Pancreas (tissue), 10 donors: ENCODE data around the gene FMNL2. TPM values are rescaled to one million over a fixed set of nuclear protein-coding genes. Genes with fewer than 3 reads are reported as not detected.

Experiments
- ATAC-seq, 4 donors: fragments of 200-7000 bp; cut with Tn5 transposase; one replicate each; pipeline versions ENCODE4 v1.8.0 to v1.9.1; 2020; ENCODE audit warnings: mild to moderate bottlenecking in 4 of 4, moderate library complexity in 4 of 4
- DNase-seq, 6 donors: peaks; one replicate each; pipeline ENCODE4 v3.0.0-alpha.2; 2020
- FAIRE-seq: peaks from 2 replicates; lab custom pipeline; 2012; peaks lifted over from hg19 to GRCh38; lab: Jason Lieb, UNC
- H3K27ac ChIP-seq, 4 donors: fragments of 200-600 bp; sonication (generic); 1 replicate in 3 of 4; 2 replicates in 1 of 4; pipeline versions ENCODE4 v1.5.0 to v1.8.0; 2020
- H3K27me3 ChIP-seq, 4 donors: fragments of 200-600 bp; one replicate each; pipeline ENCODE4 v1.8.0; 2021
- H3K36me3 ChIP-seq, 3 donors: fragments of 200-600 bp; sonication (generic) in 1 of 3; one replicate each; pipeline versions ENCODE4 v1.5.0 to v1.8.0; 2020 to 2021
- H3K4me1 ChIP-seq, 3 donors: fragments of 200-600 bp; one replicate each; pipeline ENCODE4 v1.8.0; 2021
- H3K4me3 ChIP-seq, 4 donors: fragments of 200-600 bp; sonication (generic) in 2 of 4; one replicate each; pipeline versions ENCODE4 v1.5.0 to v1.8.0; 2020 to 2021
- H3K9me3 ChIP-seq, 4 donors: fragments of 200-600 bp; one replicate each; pipeline ENCODE4 v1.8.0; 2021
- WGBS, 2 donors: extraction: QIAGEN DNeasy Blood & Tissue Kit; methylation state at CpG; one replicate each; pipeline ENCODE4 v1.1.7; 2013; 5-methylcytosine and 5-hydroxymethylcytosine counted together
- intact Hi-C, 3 donors: fragments of 100-400 bp; cut with DNase I; formaldehyde crosslinking; loops; one replicate each; pipeline versions ENCODE4 v1.11.1 to v1.14.2; 2022
- polyA plus RNA-seq, 2 donors: library from polyadenylated mRNA; stranded (reverse); fragments of 200-250 nt; gene quantifications; one replicate each; pipeline ENCODE4 v1.2.3, GENCODE V29; 2013
- total RNA-seq, 6 donors: library from RNA; stranded (reverse); fragmentation: NEBNext Ultra II Directional in 4 of 6; extraction: Animal tissue kit (Norgen Biotek cat#: 25700) in 4 of 6; gene quantifications; one replicate each; pipeline versions ENCODE4 v1.2.1 to v1.2.4, GENCODE V29; 2021 to 2023
- TF ChIP-seq, protein P1 (sequence below), 4 donors: fragments of 200-600 bp; sonication (generic) in 3 of 4; IDR thresholded peaks; one replicate each; pipeline versions ENCODE4 v1.5.0 to v1.8.0; 2021; ENCODE audit warnings: antibody characterized with exemption in 4 of 4
- donor health status: healthy with polysubstance abuse.
- donor health status: DM: no; HTN: no; CAD: no; lungs with moderate emphysema.
- donor health status: DM: no; HTN: no; CAD: no.
- donor health status: control.
- donor health status: control.
- donor health status: Bipolar disorder and iron deficiency.
- donor health status: DM: yes; HTN: yes; CAD: no.
- donor health status: DM: no; HTN: no; CAD: no.
- donor health status: DM: no; HTN: no; CAD: no.
- donor health status: DM: yes; HTN: yes; CAD: no.

Gene FMNL2
- total and polyA plus RNA-seq, 8 donors = 7.5 to 22.3 (median 11.3) TPM

DNA sequence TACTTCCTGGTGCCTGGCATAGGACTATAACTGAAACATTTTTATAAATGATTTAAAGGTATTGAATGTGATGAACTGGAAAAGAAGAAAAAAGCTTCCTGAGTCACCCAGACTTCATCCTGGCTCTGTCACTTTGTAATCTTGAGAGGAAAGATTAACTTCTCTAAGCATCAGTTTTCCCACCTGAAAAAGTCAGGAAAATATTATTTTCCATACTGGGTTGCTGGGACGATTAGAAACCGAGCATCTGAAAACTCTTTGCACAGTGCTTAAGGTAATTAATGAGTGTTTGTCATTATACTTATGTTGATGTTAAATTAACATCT lies 71.8 kb downstream of the FMNL2 start:
- ATAC-seq = no peak
- intact Hi-C loops = no loop called here
- Histone ChIP-seq H3K4me3 (peak overlapping the region in 1 of 4 donors; percentile 15), H3K36me3 (no peaks in the 10 kb centered on the region), H3K9me3 (no peaks in the 10 kb centered on the region), H3K27ac (peak overlapping the region in 2 of 4 donors; percentile 63 to 83), H3K4me1 (peaks cover 21 to 58% (median 38%) of the 10 kb centered on the region in 3 donors), H3K27me3 (no peaks in the 10 kb centered on the region)
- WGBS, 2 donors = 62 to 65% methylated on average over 2 of the region's 2 CpGs
- FAIRE-seq = no peak
- no peak for DNase-seq
- TF ChIP-seq, protein P1, sequence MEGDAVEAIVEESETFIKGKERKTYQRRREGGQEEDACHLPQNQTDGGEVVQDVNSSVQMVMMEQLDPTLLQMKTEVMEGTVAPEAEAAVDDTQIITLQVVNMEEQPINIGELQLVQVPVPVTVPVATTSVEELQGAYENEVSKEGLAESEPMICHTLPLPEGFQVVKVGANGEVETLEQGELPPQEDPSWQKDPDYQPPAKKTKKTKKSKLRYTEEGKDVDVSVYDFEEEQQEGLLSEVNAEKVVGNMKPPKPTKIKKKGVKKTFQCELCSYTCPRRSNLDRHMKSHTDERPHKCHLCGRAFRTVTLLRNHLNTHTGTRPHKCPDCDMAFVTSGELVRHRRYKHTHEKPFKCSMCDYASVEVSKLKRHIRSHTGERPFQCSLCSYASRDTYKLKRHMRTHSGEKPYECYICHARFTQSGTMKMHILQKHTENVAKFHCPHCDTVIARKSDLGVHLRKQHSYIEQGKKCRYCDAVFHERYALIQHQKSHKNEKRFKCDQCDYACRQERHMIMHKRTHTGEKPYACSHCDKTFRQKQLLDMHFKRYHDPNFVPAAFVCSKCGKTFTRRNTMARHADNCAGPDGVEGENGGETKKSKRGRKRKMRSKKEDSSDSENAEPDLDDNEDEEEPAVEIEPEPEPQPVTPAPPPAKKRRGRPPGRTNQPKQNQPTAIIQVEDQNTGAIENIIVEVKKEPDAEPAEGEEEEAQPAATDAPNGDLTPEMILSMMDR (IDR thresholded peaks at IDR 0.05) = no peak

DNA sequence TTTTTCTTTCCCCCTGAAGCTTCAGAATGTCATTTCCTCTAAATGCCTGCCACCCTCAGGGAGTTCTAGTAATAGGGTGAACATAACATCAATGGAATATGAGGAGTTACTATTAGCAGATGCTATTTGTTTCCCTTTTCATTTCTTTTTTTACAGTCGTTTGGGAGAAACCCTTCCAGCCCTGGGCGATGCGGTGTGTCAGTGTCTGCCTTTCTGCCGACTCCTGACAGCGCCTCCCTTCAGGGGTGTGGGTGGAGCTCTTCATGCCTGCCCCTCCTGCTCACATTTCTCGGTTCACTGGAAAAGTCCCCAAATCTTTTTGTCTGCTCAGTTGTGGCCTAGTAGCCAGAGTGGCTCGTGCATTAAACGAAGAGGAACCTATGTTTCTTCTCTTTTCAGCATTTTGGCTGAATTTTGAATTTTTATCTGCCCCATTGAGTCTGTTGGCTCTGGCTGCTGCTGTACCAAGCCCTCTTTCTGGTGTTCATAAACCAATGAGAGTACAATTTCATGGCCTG lies 72.3 kb downstream of the FMNL2 start:
- no peaks in the 10 kb centered on the region for H3K36me3 ChIP-seq
- peaks cover 21 to 61% (median 35%) of the 10 kb centered on the region in 3 donors for H3K4me1 ChIP-seq
- FAIRE-seq (no peak), ATAC-seq (peak in 3 of 4 donors; percentile 49 to 59 (median 57)), DNase-seq (peak in 1 of 6 donors; percentile 34)
- H3K9me3 ChIP-seq = no peaks in the 10 kb centered on the region
- peak overlapping the region in 3 of 4 donors; percentile 30 to 83 (median 63) for H3K27ac ChIP-seq
- 61 to 69% methylated on average over 8 of the region's 8 CpGs for WGBS, 2 donors
- intact Hi-C loops = no loop called here
- TF ChIP-seq, protein P1 (IDR thresholded peaks at IDR 0.05) = no peak
- peak overlapping the region in 1 of 4 donors; percentile 15 for H3K4me3 ChIP-seq
- no peaks in the 10 kb centered on the region for H3K27me3 ChIP-seq

DNA sequence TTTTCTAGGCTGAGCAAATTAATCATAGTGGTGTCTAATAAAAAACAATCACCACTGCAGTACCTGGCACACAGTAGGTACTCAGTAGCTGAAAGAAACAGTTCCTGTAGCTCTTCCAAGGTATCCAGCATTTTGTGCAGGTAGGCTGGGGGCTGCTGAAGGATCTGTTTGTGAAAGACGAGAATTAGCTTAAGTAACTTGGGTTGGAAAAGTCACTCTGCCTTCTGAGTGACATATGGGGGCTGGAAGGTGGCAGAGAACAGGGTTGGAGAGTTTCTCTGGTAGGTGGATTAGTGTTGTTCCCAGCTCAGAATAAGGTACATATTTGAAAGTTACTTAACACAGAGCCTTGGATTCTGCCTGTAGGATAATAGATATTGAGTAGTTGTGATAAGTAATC lies 72.8 kb downstream of the FMNL2 start:
- intact Hi-C loops = no loop called here
- peaks cover 21 to 62% (median 34%) of the 10 kb centered on the region in 3 donors for H3K4me1 ChIP-seq
- no peaks in the 10 kb centered on the region for H3K27me3 ChIP-seq
- TF ChIP-seq, protein P1 (IDR thresholded peaks at IDR 0.05) = no peak
- peak overlapping the region in 3 of 4 donors; percentile 30 to 83 (median 63) for H3K27ac ChIP-seq
- H3K4me3 ChIP-seq = no peak overlapping the region
- 86 to 88% methylated on average over 1 of the region's 1 CpG for WGBS, 2 donors
- no peak for FAIRE-seq
- ATAC-seq = no peak
- DNase-seq = no peak
- no peaks in the 10 kb centered on the region for H3K36me3 ChIP-seq
- no peaks in the 10 kb centered on the region for H3K9me3 ChIP-seq

DNA sequence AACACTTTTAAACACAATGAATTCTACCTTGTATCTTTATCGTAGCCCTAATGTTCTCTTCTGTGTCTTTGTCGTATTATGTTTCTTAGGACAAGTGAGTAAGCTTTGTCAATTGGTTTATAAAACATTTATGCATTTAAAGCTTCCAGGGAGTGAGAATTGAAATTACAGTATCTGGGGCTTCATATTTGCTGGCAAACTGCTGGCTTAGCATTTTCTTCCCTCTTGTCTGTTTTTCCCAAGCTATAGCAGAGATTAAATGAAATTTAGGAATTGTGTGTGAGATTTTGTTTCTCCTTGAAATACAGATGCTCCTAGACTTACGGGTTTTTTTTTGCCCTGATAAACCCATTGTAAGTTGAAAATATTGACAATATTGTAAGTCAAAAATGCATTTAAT lies 73.3 kb downstream of the FMNL2 start:
- intact Hi-C loops = no loop called here
- 92 to 93% methylated on average over 3 of the region's 3 CpGs for WGBS, 2 donors

More for the DNA sequence above, 73.3 kb downstream of the FMNL2 start:
- Histone ChIP-seq H3K4me1 (peaks cover 19 to 58% (median 35%) of the 10 kb centered on the region in 3 donors), H3K27me3 (no peaks in the 10 kb centered on the region), H3K36me3 (no peaks in the 10 kb centered on the region), H3K27ac (peak overlapping the region in 2 of 4 donors; percentile 63 to 83), H3K9me3 (no peaks in the 10 kb centered on the region), H3K4me3 (no peak overlapping the region)
- TF ChIP-seq, protein P1 (IDR thresholded peaks at IDR 0.05) = no peak
- DNase-seq (no peak), FAIRE-seq (no peak), ATAC-seq (no peak)
